ENCODE data around the gene HMGN2. TPM values are rescaled to one million over a fixed set of nuclear protein-coding genes. Genes with fewer than 3 reads are reported as not detected.

Gene HMGN2
- total and polyA plus RNA-seq, 7 donors, result 150 to 749 (median 403) TPM

GRCh38 chr1:26493267-26493666 is 21.0 kb downstream of the HMGN2 start:
- no peaks in the 10 kb centered on the region for H3K27me3 ChIP-seq
- TF ChIP-seq POLR2AphosphoS5 (IDR thresholded peaks at IDR 0.05) (no peak), EP300 (IDR thresholded peaks at IDR 0.05) (no peak), CTCF (IDR thresholded peaks at IDR 0.05) (no peak), POLR2A (IDR thresholded peaks at IDR 0.05) (no peak)
- H3K4me1 ChIP-seq, result no peaks in the 10 kb centered on the region
- no peaks in the 10 kb centered on the region for H3K9me3 ChIP-seq
- intact Hi-C loops (cut with DNase I), result no loop called here
- no peak overlapping the region for H3K4me3 ChIP-seq
- no peak overlapping the region for H3K27ac ChIP-seq
- WGBS, 2 donors, result 69% methylated on average over 3 of the region's 3 CpGs
- no peak for DNase-seq
- H3K36me3 ChIP-seq, result no peaks in the 10 kb centered on the region

- intact Hi-C loops (cut with DNase I), result no loop called here
- no peak for DNase-seq
- Histone ChIP-seq H3K27ac (no peak overlapping the region), H3K4me1 (no peaks in the 10 kb centered on the region), H3K9me3 (no peaks in the 10 kb centered on the region), H3K36me3 (no peaks in the 10 kb centered on the region), H3K27me3 (no peaks in the 10 kb centered on the region), H3K4me3 (no peak overlapping the region)
- TF ChIP-seq POLR2AphosphoS5 (IDR thresholded peaks at IDR 0.05) (no peak), POLR2A (IDR thresholded peaks at IDR 0.05) (no peak), EP300 (IDR thresholded peaks at IDR 0.05) (no peak), CTCF (IDR thresholded peaks at IDR 0.05) (no peak)
- WGBS, 2 donors, result 91 to 93% methylated on average over 3 of the region's 3 CpGs
Observed at GRCh38 chr1:26493938-26494337, 21.7 kb downstream of the HMGN2 start.

- WGBS, 2 donors, result 51 to 78% methylated on average over 4 of the region's 4 CpGs
- H3K36me3 ChIP-seq, result no peaks in the 10 kb centered on the region
- H3K4me1 ChIP-seq, result peaks cover 3 to 17% (median 9%) of the 10 kb centered on the region in 4 donors
- no peak overlapping the region for H3K27ac ChIP-seq
- no peak overlapping the region for H3K4me3 ChIP-seq
- no peaks in the 10 kb centered on the region for H3K27me3 ChIP-seq
- intact Hi-C loops (cut with DNase I), result no loop called here
- no peaks in the 10 kb centered on the region for H3K9me3 ChIP-seq
- TF ChIP-seq CTCF (IDR thresholded peaks at IDR 0.05), result no peak
- TF ChIP-seq POLR2AphosphoS5 (IDR thresholded peaks at IDR 0.05), result no peak
- no peak for TF ChIP-seq POLR2A (IDR thresholded peaks at IDR 0.05)
- no peak for TF ChIP-seq EP300 (IDR thresholded peaks at IDR 0.05)
- peak; percentile 65 for DNase-seq
Observed at GRCh38 chr1:26496861-26497260, 24.6 kb downstream of the HMGN2 start.

GRCh38 chr1:26498894-26499293 is 26.7 kb downstream of the HMGN2 start:
- Histone ChIP-seq H3K9me3 (no peaks in the 10 kb centered on the region), H3K36me3 (no peaks in the 10 kb centered on the region), H3K4me1 (peaks cover 3 to 17% (median 9%) of the 10 kb centered on the region in 4 donors), H3K27me3 (no peaks in the 10 kb centered on the region), H3K27ac (no peak overlapping the region), H3K4me3 (no peak overlapping the region)
- WGBS, 2 donors, result 88 to 94% methylated on average over 7 of the region's 7 CpGs
- no peak for DNase-seq
- TF ChIP-seq EP300 (IDR thresholded peaks at IDR 0.05) (no peak), CTCF (IDR thresholded peaks at IDR 0.05) (no peak), POLR2AphosphoS5 (IDR thresholded peaks at IDR 0.05) (no peak), POLR2A (IDR thresholded peaks at IDR 0.05) (no peak)
- intact Hi-C loops (cut with DNase I), result no loop called here

All from sigmoid colon (tissue), 7 donors.